Naive thymus-derived CD4-positive, alpha-beta T cell (primary cell): Measurements from ENCODE around the gene POM121. TPM values are rescaled to one million over a fixed set of nuclear protein-coding genes. Genes with fewer than 3 reads are reported as not detected.
"Not testable (repeated sequence)": the region's sequence is repeated elsewhere in the genome, so short reads cannot be mapped to it uniquely, and the experiment has no call there.

ENCODE experiments used
- ATAC-seq: fragments of 150-1000 bp; cut with Tn5 transposase; 2 replicates; pipeline ENCODE4 v1.10.0; 2021; ENCODE audit warnings: mild to moderate bottlenecking, moderate library complexity
- CTCF ChIA-PET: fragments of 350-600 bp; sonication (Branson Sonifier 250); formaldehyde crosslinking; loops from one replicate; lab custom pipeline; 2021; ENCODE audit warnings: antibody characterized with exemption; lab: Charles Lee
- POLR2A ChIA-PET: fragments of 350-600 bp; sonication (Branson Sonifier 250); formaldehyde crosslinking; loops from one replicate; lab custom pipeline; 2021; ENCODE audit warnings: antibody characterized with exemption, inconsistent platforms; lab: Charles Lee
- DNase-seq, 9 donors: peaks; one replicate each; pipeline versions ENCODE4 v3.0.0 to v3.0.0-alpha.2; 2020 to 2022; ENCODE audit warnings: mixed read lengths in 1 of 9
- H3K27ac ChIP-seq: one replicate; pipeline ENCODE4 v1.7.0; 2013; ENCODE audit warnings: mild to moderate bottlenecking, low read depth, low read length, moderate library complexity
- H3K27me3 ChIP-seq, 2 donors: one replicate each; pipeline ENCODE4 v1.7.0; 2013; ENCODE audit warnings: low read length in 2 of 2, mild to moderate bottlenecking in 2 of 2, moderate library complexity in 2 of 2; ENCODE audit not compliant: control insufficient read depth in 2 of 2, insufficient read depth in 2 of 2
- H3K36me3 ChIP-seq, 3 experiments: 1 replicate in 2 of 3; 2 replicates in 1 of 3; pipeline ENCODE4 v1.7.0; 2013; ENCODE audit warnings: low read length in 3 of 3, mild to moderate bottlenecking in 3 of 3, moderate library complexity in 1 of 3; ENCODE audit not compliant: insufficient read depth in 3 of 3, control insufficient read depth in 2 of 3
- H3K4me1 ChIP-seq, 2 donors: one replicate each; pipeline ENCODE4 v1.7.0; 2013; ENCODE audit warnings: low read length in 2 of 2, mild to moderate bottlenecking in 2 of 2, moderate library complexity in 1 of 2; ENCODE audit not compliant: control insufficient read depth in 2 of 2, insufficient read depth in 2 of 2
- H3K4me3 ChIP-seq: 2 replicates; pipeline ENCODE4 v1.7.0; 2013; ENCODE audit warnings: mild to moderate bottlenecking, low read length
- H3K9me3 ChIP-seq, 3 experiments: 1 replicate in 2 of 3; 2 replicates in 1 of 3; pipeline ENCODE4 v1.7.0; 2013; ENCODE audit warnings: low read length in 3 of 3; ENCODE audit not compliant: control insufficient read depth in 2 of 3
- H3K27ac Mint-ChIP-seq, 9 donors: one replicate each; pipeline ENCODE4 v1.8.0; 2020 to 2022; ENCODE audit warnings: mixed read lengths in 9 of 9, mild to moderate bottlenecking in 8 of 9, moderate library complexity in 5 of 9, inconsistent platforms in 2 of 9
- H3K27me3 Mint-ChIP-seq, 5 donors: one replicate each; pipeline ENCODE4 v1.8.0; 2021 to 2022; ENCODE audit warnings: mixed read lengths in 5 of 5, mild to moderate bottlenecking in 1 of 5
- H3K36me3 Mint-ChIP-seq, 5 donors: one replicate each; pipeline ENCODE4 v1.8.0; 2020 to 2022; ENCODE audit warnings: mixed read lengths in 5 of 5, mild to moderate bottlenecking in 3 of 5, inconsistent platforms in 1 of 5
- H3K4me1 Mint-ChIP-seq, 7 donors: one replicate each; pipeline ENCODE4 v1.8.0; 2020 to 2022; ENCODE audit warnings: mixed read lengths in 7 of 7, mild to moderate bottlenecking in 3 of 7, inconsistent platforms in 1 of 7
- H3K4me3 Mint-ChIP-seq, 10 donors: one replicate each; pipeline ENCODE4 v1.8.0; 2020 to 2022; ENCODE audit warnings: mild to moderate bottlenecking in 10 of 10, mixed read lengths in 10 of 10, moderate library complexity in 6 of 10, inconsistent platforms in 2 of 10
- H3K9me3 Mint-ChIP-seq, 11 donors: one replicate each; pipeline ENCODE4 v1.8.0; 2020 to 2022; ENCODE audit warnings: mixed read lengths in 11 of 11, mild to moderate bottlenecking in 4 of 11, inconsistent platforms in 1 of 11, moderate library complexity in 1 of 11
- intact Hi-C, 2 donors: fragments of 100-400 bp; cut with micrococcal nuclease; formaldehyde crosslinking; loops; one replicate each; pipeline ENCODE4 v1.15.1; 2023
- polyA plus RNA-seq, 2 donors: library from polyadenylated mRNA; unstranded; fragments of 300-500 nt; fragmentation: Illumina TruSeq; gene quantifications; one replicate each; pipeline ENCODE4 v1.2.3, GENCODE V29; 2021
- total RNA-seq, 6 experiments: library from RNA in 5 of 6; stranded (reverse) in 5 of 6; gene quantifications; 1 replicate in 5 of 6; 2 replicates in 1 of 6; pipeline ENCODE4 v1.2.3 and lab custom pipeline; 2021 to 2026

POM121 gene
- total RNA-seq (10 to 100 TPM; 60.8 to 73.4 (median 64.8) TPM), polyA plus RNA-seq (10 to 100 TPM; 10.9 to 19.8 TPM), total RNA-seq (lab: John Stamatoyannopoulos, UW) (75.8 reads per million, percentile 79 among the genes with 10 or more reads in this experiment)

GRCh38 chr7:72924733-72925545, at the start of gene POM121:
Gene POM121, plus strand, starts transcription at chr7:72925095. Its CDS starts 27 bp downstream, at chr7:72925122.
- Histone ChIP-seq H3K36me3 (peaks cover 3 to 35% (median 13%) of the 10 kb centered on the region in 3 experiments), H3K4me3 (peak within 1 kb of the TSS; percentile 86), H3K27me3 (no peaks in the 10 kb centered on the region), H3K9me3 (no peaks in the 10 kb centered on the region), H3K4me1 (peaks cover 5 to 14% of the 10 kb centered on the region in 2 donors), H3K27ac (peak within 1 kb of the TSS; percentile 93)
- Mint-ChIP-seq H3K4me3 (peak within 1 kb of the TSS; percentile 84 to 100 (median 98)), H3K27me3 (no peaks in the 10 kb centered on the region), H3K27ac (peak within 1 kb of the TSS; percentile 94 to 100 (median 98)), H3K4me1 (peaks cover 21 to 50% (median 43%) of the 10 kb centered on the region in 7 donors), H3K9me3 (peaks cover 0 to 8% (median 0%) of the 10 kb centered on the region in 11 donors), H3K36me3 (peaks cover 4 to 30% (median 25%) of the 10 kb centered on the region in 5 donors)
- DNase-seq = peak; percentile 79 to 88 (median 86)
- ChIA-PET CTCF (interaction anchor here (0.9 kb wide), 1 partner anchor 10 kb away, joined by 3 read pairs; no protein-coding TSS in a partner anchor), POLR2A (no interaction called here)
- intact Hi-C loops = loop anchor here (1.0 to 10.0 kb wide), 5 partner anchors 46 to 630 kb away; partner anchors contain the start of genes BCL7B (in 1 of the 2) and TYW1B (in 1 of the 2)
- peak; percentile 97 for ATAC-seq

GRCh38 chr7:72879079-72879736, 45.7 kb upstream of the POM121 start:
- Histone ChIP-seq H3K27ac (peak overlapping the region; percentile 86), H3K4me3 (peak overlapping the region; percentile 73)
- peaks cover 6 to 27% (median 16%) of the 10 kb centered on the region in 7 donors for H3K4me1 Mint-ChIP-seq
- H3K27me3 ChIP-seq, H3K9me3 Mint-ChIP-seq, CTCF ChIA-PET, H3K36me3 ChIP-seq, H3K4me1 ChIP-seq, H3K9me3 ChIP-seq, H3K27me3 Mint-ChIP-seq: not testable (repeated sequence)
- ATAC-seq = peak; percentile 100
- POLR2A ChIA-PET = interaction anchor here (1.2 kb wide), 1 partner anchor 49 kb away, joined by 4 read pairs; no protein-coding TSS in a partner anchor
- peak overlapping the region; percentile 65 to 96 (median 87) for H3K27ac Mint-ChIP-seq
- intact Hi-C loops = loop anchor here (1.0 to 2.0 kb wide), 3 partner anchors 46 to 51 kb away; partner anchors contain the start of genes POM121 (in 2 of the 2) and TYW1B (in 1 of the 2)
- peak; percentile 34 to 81 (median 70) for DNase-seq
- H3K36me3 Mint-ChIP-seq = peaks cover 0 to 16% (median 5%) of the 10 kb centered on the region in 5 donors
- peak overlapping the region; percentile 84 to 98 (median 96) for H3K4me3 Mint-ChIP-seq

GRCh38 chr7:72879737-72880215, 45.1 kb upstream of the POM121 start:
- intact Hi-C loops = loop anchor here (1.0 to 2.0 kb wide), 3 partner anchors 45 to 51 kb away; partner anchors contain the start of genes POM121 (in 2 of the 2) and TYW1B (in 1 of the 2)

GRCh38 chr7:72891750-72892149, 33.1 kb upstream of the POM121 start:
- H3K4me3 ChIP-seq, H3K9me3 Mint-ChIP-seq, CTCF ChIA-PET, H3K27me3 ChIP-seq, H3K27ac Mint-ChIP-seq, ATAC-seq, intact Hi-C loops, DNase-seq, H3K27me3 Mint-ChIP-seq, POLR2A ChIA-PET, H3K9me3 ChIP-seq, H3K4me3 Mint-ChIP-seq, H3K4me1 ChIP-seq, H3K27ac ChIP-seq: not testable (repeated sequence)
- peaks cover 4 to 18% (median 12%) of the 10 kb centered on the region in 7 donors for H3K4me1 Mint-ChIP-seq
- peaks cover 0 to 23% (median 0%) of the 10 kb centered on the region in 3 experiments for H3K36me3 ChIP-seq
- peaks cover 0 to 27% (median 14%) of the 10 kb centered on the region in 5 donors for H3K36me3 Mint-ChIP-seq

More at GRCh38 chr7:72879737-72880215, 45.1 kb upstream of the POM121 start:
- H3K4me3 ChIP-seq = peak overlapping the region; percentile 73
- peak overlapping the region; percentile 95 to 99 (median 97) for H3K4me3 Mint-ChIP-seq
- CTCF ChIA-PET, H3K9me3 ChIP-seq, H3K4me1 ChIP-seq, H3K27me3 Mint-ChIP-seq, ATAC-seq, H3K27me3 ChIP-seq, H3K9me3 Mint-ChIP-seq, H3K36me3 ChIP-seq: not testable (repeated sequence)
- H3K27ac Mint-ChIP-seq = peak overlapping the region; percentile 80 to 98 (median 96)
- H3K4me1 Mint-ChIP-seq = peaks cover 6 to 27% (median 16%) of the 10 kb centered on the region in 7 donors
- peak; percentile 9 to 39 (median 21) for DNase-seq
- POLR2A ChIA-PET = interaction anchor here (1.2 kb wide), 1 partner anchor 50 kb away, joined by 4 read pairs; no protein-coding TSS in a partner anchor
- H3K36me3 Mint-ChIP-seq = peaks cover 0 to 16% (median 5%) of the 10 kb centered on the region in 5 donors
- peak overlapping the region; percentile 86 for H3K27ac ChIP-seq

- peaks cover 0 to 42% (median 0%) of the 10 kb centered on the region in 3 experiments for H3K36me3 ChIP-seq
- POLR2A ChIA-PET, H3K4me1 ChIP-seq, H3K9me3 ChIP-seq, H3K27ac ChIP-seq, DNase-seq, H3K9me3 Mint-ChIP-seq, H3K27me3 Mint-ChIP-seq, H3K4me3 Mint-ChIP-seq, ATAC-seq, H3K27me3 ChIP-seq, H3K4me3 ChIP-seq, CTCF ChIA-PET, intact Hi-C loops: not testable (repeated sequence)
- Mint-ChIP-seq H3K27ac (peak overlapping the region in 3 of 9 donors; percentile 14 to 56 (median 51)), H3K4me1 (peaks cover 0 to 28% (median 13%) of the 10 kb centered on the region in 7 donors), H3K36me3 (peaks cover 0 to 40% (median 22%) of the 10 kb centered on the region in 5 donors)
Observed at GRCh38 chr7:72904740-72905139, 20.2 kb upstream of the POM121 start.

- H3K27ac Mint-ChIP-seq = peak overlapping the region in 3 of 9 donors; percentile 20 to 27 (median 25)
- peaks cover 0 to 34% (median 0%) of the 10 kb centered on the region in 3 experiments for H3K36me3 ChIP-seq
- H3K27me3 ChIP-seq, H3K9me3 ChIP-seq, H3K27me3 Mint-ChIP-seq, H3K9me3 Mint-ChIP-seq, ATAC-seq, CTCF ChIA-PET, H3K4me3 ChIP-seq, H3K4me3 Mint-ChIP-seq, POLR2A ChIA-PET, DNase-seq, H3K27ac ChIP-seq, intact Hi-C loops, H3K4me1 ChIP-seq: not testable (repeated sequence)
- H3K36me3 Mint-ChIP-seq = peaks cover 6 to 46% (median 17%) of the 10 kb centered on the region in 5 donors
- peaks cover 1 to 32% (median 17%) of the 10 kb centered on the region in 7 donors for H3K4me1 Mint-ChIP-seq
Observed at GRCh38 chr7:72908422-72908821, 16.5 kb upstream of the POM121 start.
